Measurements from ENCODE around the gene PARP12. TPM values are rescaled to one million over a fixed set of nuclear protein-coding genes. Genes with fewer than 3 reads are reported as not detected.

Gene PARP12
- total RNA-seq = 11.9 and 12.6 TPM in 2 replicates

GRCh38 chr7:140062528-140063299, at the start of gene PARP12:
PARP12 (minus strand) TSS chr7:140062951; CDS start chr7:140062847, 104 bp downstream.

Other genes with a start within 250 kb of the PARP12 start
- gene TBXAS1, start 233.7 kb downstream of the PARP12 start, total RNA-seq = 13.5 and 14.3 TPM in 2 replicates
- 3.6 and 4.5 TPM in 2 replicates for gene KDM7A, start 114.0 kb upstream of the PARP12 start, total RNA-seq

All from cardiac ventricle fibroblast (primary cell).